UCSD-AML1 (cell line): ENCODE measurements around the gene STIM2.

Experiments used
- DNase-seq: peaks from one replicate; lab custom pipeline; 2025; ENCODE audit not compliant: unreplicated experiment; lab: John Stamatoyannopoulos, UW

STIM2 gene

GRCh38 chr4:26836539-26836938 lies 24.1 kb upstream of the STIM2 start:
- no peak for DNase-seq

- DNase-seq, result no peak
Measured at GRCh38 chr4:26837993-26838842, 22.4 kb upstream of the STIM2 start.

DNA sequence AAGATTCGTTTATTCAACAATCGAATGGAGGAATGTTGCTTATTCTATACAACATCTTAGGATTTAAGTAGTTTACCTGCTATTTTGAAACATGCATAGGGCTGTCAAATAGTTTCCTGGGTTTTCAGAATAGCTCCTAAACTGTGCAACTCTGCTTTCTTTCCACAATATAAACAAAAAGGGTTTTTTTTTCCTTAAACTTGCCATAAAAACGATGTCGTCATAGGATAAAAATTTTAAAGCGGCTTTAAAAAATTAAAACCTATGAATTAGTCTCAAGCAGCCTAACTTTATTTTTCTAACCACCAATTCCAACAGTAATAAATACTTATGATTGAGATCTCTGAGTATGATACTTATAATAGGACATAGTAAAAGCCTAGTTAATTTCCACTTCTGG lies 21.6 kb upstream of the STIM2 start:
- no peak for DNase-seq

GRCh38 chr4:26839534-26839951 lies 21.1 kb upstream of the STIM2 start:
- no peak for DNase-seq

DNA sequence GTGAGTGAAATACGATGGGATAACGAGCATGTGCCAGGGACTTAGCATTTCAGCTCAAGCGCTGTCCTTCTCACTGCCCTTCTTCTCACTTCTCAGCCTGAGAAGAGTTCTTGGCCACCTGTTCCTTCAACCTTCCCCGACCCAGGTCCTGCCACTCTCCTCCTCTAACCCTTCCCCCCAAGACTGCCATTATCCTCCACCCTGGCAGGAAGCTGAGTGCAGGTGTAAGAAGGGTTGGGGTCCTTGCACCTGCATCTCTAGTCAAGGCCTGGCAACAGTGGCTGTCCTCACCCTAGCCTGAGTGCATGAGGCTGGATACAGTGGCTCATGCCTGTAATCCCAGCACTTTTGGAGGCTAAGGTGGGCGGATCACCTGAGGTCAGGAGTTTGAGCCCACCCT lies 19.9 kb upstream of the STIM2 start:
- no peak for DNase-seq

DNA sequence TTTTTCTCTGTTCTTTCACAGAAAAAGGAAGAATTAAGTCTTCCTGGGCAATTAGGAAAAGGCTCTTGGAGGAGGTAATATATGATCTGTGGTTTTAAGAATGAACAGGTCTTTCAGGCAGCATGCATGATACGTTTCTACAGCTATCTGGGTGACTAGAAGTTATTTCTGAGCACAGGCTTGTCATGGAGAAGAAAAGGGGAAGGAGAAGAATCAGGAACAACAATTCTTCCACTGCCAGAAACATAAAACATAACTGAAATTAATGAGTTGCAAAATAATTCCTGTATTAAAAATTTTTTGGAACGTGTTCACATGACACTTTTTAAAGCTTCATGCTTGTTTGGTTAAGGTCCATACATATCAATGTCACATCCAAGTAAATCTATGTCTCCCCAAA lies 17.7 kb upstream of the STIM2 start:
- DNase-seq, result no peak

GRCh38 chr4:26850528-26850927 lies 10.1 kb upstream of the STIM2 start:
- DNase-seq, result no peak

DNA sequence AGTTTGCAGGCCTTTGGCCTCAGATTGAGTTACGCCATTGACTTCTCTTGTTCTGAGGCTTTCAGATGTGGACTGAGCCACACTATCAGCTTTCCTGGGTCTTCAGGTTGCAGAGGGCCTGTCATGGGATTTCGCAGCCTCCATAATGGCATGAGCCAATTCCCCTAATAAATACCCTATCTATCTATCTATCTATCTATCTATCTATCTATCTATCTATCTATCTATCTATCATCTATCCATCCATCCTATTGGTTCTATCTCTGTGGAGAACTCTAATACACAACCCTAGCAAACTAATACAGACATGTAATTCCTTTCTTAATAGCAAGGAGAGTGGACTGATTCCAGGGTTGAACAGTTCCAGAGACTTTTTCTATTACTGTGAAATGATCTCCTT lies 9.5 kb upstream of the STIM2 start:
- no peak for DNase-seq

GRCh38 chr4:26854701-26855100 lies 5.9 kb upstream of the STIM2 start:
- DNase-seq, result no peak

DNA sequence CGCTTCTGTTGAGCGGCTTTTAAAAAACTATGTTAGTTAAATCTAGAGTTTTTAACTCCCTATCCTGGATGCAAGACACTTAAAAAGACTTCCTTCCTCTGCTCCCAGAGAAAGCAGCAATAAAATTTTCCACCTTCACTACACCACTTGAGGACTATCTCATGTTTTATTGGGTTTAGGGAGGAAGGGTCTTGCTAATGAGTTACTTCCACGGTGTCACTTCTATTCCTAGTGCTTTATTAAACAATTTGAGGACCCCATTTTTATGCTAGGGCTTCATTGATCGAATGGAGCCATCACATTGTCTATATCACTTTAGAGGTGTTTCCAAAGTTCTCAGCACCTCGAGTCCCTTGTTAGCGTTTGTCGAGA lies 3.7 kb upstream of the STIM2 start:
- DNase-seq, result no peak

DNA sequence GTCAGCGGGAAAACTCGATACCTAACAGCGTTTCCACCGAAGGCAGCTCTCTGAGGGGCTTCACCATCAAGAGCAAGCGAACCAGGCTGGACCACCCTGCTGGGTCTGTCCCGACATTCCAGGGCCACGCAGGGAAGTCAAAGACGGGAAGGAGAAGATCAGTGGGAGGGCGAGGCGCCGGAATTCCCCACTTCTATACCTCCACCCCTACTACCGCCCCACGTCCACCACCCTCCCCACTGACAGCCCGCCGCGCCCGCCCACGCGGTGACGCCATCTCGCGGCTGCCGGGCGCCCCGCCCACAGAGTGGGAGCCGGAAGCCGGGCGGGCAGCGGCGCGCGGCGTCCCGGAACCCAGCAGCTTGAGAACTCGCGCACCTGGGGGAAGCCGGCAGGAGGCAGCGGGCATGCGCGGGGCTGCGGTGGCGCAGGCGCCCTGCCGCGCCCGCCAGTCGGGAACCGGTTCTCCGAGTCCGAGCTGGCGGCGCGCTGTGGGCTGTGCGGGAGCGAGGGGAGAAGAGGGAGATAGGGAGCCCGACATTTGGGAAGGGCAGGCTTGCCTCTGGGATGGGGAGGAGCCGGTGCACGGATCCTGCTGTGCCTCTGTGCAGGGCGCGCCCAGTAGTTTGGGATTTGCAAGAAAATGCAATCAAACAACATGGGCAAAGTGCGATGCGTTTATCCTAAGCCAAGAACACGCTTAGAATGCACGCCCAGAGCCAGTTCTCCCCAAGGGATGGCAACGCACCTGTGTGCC lies 3.2 kb upstream of the STIM2 start:
- peak; percentile 93 for DNase-seq

DNA sequence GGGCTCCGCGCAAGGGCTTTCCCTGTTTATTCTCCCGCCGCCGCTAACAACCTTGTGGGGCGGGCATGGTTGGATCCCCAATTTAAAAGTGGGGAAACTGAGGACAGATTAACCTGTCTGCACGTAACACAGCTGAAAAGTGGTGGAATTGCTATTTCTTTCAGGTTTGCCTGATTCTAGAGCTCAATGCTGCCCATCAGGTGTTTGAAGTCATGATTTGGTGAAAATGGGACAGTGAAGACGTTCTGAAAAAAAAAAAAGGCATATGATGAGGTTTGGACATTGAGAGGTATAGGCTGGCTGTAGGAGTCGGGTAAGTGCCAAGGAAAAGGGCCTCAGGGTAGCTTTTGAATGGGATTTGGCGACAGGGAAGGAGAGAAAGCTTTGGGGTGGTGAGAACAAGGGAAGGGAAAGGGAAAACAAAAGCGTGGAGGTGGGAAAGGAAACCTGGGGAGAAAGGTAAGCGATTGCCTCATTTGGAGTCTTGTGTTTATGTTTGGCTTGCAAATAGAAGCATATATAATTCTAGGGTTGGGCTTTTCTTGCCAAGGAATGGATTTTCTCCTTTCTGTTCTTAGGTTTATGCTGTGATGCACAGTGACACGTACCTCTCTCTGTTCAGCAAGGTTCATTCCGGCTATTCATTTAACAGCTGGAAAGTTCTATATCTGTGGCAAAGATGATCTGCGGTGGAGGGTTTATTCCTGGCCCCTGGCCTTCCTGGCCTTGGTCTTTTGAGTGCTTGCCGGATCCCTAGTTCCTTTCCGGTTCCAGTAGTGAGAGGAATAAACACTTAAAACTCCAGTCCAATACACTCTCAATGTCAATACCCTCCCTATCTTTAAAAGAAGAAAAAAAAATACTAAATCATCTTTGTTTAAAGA lies 2.4 kb upstream of the STIM2 start:
- DNase-seq, result no peak

DNA sequence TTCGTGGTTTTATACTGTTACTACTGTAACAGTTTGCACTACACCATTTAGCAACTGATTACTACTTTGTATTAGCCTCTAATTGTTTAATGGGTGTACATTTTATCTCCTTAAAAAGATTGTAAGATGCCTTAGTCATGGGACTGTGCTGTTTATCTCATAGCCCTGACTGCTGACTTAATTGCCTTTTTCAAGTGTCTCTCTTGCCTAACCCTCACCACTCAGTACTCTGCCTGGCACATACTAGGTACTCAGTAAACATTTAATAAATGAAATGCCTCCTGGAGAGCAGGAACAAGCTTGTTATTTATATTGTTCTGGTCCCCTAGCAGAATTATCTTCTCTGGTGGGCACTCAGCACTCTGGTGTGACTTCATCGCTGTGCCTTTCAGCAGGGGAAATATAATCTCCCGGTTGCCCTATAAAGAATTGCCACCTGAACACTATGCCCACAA lies 1.7 kb upstream of the STIM2 start:
- no peak for DNase-seq

DNA sequence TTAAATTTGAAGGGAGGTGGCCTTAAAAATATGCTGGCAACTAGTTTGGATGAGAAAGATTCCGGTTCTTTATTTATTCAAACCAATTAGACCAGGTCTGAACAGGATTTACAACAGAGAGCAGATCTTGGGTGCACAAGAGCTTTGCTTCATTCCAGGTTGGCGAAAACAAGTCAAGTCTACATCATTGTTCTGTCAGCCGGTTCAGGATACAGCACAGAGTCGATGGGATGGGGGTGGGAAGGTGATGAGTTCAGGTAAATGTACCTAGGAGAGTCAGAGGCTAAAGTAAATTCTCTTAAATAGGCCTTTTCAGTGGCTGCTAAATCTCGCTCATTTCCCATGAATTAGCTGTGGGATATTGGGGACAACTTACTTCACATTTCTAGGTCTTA lies 882 bp upstream of the STIM2 start:
- no peak for DNase-seq

DNA sequence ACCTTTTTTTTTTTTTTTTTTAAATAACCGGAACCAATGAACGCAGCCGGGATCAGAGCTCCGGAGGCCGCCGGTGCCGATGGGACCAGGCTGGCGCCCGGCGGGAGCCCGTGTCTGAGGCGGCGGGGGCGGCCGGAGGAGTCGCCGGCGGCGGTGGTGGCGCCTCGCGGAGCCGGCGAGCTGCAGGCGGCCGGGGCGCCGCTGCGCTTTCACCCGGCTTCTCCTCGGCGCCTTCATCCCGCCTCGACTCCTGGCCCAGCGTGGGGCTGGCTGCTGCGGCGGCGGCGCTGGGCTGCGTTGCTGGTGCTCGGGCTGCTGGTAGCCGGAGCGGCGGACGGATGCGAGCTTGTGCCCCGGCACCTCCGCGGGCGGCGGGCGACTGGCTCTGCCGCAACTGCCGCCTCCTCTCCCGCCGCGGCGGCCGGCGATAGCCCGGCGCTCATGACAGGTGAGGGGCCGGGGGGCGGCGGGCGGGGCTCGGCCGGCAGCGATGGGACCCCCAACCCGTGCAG lies 337 bp downstream of the STIM2 start:
- peak; percentile 76 for DNase-seq

GRCh38 chr4:26861434-26862186 lies 969 bp downstream of the STIM2 start:
- DNase-seq, result peak; percentile 76

- DNase-seq, result no peak
Measured at GRCh38 chr4:26862381-26862915, 1.8 kb downstream of the STIM2 start.

GRCh38 chr4:26863512-26863911 lies 2.9 kb downstream of the STIM2 start:
- DNase-seq, result no peak

DNA sequence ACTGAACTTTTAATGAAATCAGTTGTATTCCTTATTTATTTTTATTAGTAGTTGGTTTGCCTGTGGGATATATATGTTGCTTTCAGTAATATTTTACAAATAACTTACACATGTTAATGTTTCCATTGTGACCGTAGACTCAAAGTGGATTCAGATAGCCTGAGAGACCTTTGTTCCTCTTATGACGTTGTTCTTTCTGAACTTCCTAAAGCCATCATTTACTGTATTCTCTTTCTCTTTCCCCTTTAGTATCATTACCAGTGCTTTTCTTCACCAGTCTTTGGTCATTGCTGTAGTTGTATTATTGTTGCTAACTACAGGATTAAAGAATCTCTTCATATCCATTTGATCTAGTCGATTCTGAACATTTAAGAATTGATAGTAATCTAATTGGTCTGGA lies 4.3 kb downstream of the STIM2 start:
- no peak for DNase-seq

GRCh38 chr4:26866203-26866602 lies 5.6 kb downstream of the STIM2 start:
- no peak for DNase-seq
